Fibroblast of mammary gland (primary cell): Measurements from ENCODE around the gene RAB40C.

Experiments used
- DNase-seq: peaks from one replicate; pipeline ENCODE4 v3.0.0-alpha.2; 2010; ENCODE audit warnings: low read depth
- H3K4me3 ChIP-seq: 2 replicates; pipeline ENCODE4 v1.5.1; 2011; ENCODE audit warnings: low read depth, mild to moderate bottlenecking, low read length, moderate library complexity; ENCODE audit not compliant: control insufficient read depth
- CTCF ChIP-seq: conservative IDR thresholded peaks from 2 replicates; pipeline ENCODE4 v1.5.1; 2011; ENCODE audit warnings: low read depth, low read length, inconsistent platforms; ENCODE audit not compliant: control insufficient read depth, insufficient read depth

Gene RAB40C

GRCh38 chr16:641326-642188 lies 51.7 kb downstream of the RAB40C start, which contains the start of gene MCRIP2:
Gene MCRIP2, plus strand, starts transcription at chr16:641828. Its CDS starts 164 bp downstream, at chr16:641992.
- H3K4me3 ChIP-seq, result peak within 1 kb of the TSS; percentile 57
- DNase-seq, result peak; percentile 70
- TF ChIP-seq CTCF, result no peak

- no peak for DNase-seq
- H3K4me3 ChIP-seq, result peak overlapping the region; percentile 57
- no peak for TF ChIP-seq CTCF
Observed at GRCh38 chr16:642189-643049, 52.6 kb downstream of the RAB40C start.

- peak overlapping the region; percentile 57 for H3K4me3 ChIP-seq
- no peak for DNase-seq
- TF ChIP-seq CTCF, result no peak
Observed at GRCh38 chr16:643050-643368, 53.1 kb downstream of the RAB40C start.

- DNase-seq, result no peak
- H3K4me3 ChIP-seq, result no peak overlapping the region
- TF ChIP-seq CTCF, result no peak
Observed at GRCh38 chr16:644556-644955, 54.7 kb downstream of the RAB40C start.

- TF ChIP-seq CTCF, result no peak
- no peak for DNase-seq
- no peak overlapping the region for H3K4me3 ChIP-seq
Observed at GRCh38 chr16:645852-646678, 56.2 kb downstream of the RAB40C start.

- no peak for TF ChIP-seq CTCF
- no peak overlapping the region for H3K4me3 ChIP-seq
- DNase-seq, result no peak
Observed at GRCh38 chr16:646679-647172, 56.9 kb downstream of the RAB40C start.
